ENCODE data around the gene SEPTIN12. TPM values are rescaled to one million over a fixed set of nuclear protein-coding genes. Genes with fewer than 3 reads are reported as not detected.

SEPTIN12 gene
- total RNA-seq, 4 donors from 2014 or later: 0.54 TPM; not detected in 3

DNA sequence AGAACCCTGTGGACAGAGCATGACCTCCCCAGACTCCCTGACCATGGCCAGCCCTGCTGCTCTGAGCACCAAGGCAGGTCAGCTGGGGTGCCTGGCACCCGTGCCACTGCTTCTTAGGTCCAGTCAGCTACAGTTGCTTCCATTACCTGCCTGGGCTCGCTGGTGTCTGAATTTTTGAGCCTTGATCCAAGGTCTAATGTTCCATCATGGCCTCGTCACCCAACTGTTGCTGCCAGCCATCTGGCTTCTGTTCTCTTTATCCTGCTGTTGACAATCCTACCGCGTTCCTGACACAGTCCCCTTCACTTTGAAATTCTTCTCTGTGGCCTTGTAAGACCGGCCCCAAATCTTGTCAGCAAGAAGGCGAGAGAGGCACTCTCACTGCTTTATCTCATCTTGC, 42.3 kb upstream of the SEPTIN12 start:
- H3K27ac ChIP-seq: no peak overlapping the region
- no peaks in the 10 kb centered on the region for H3K4me1 ChIP-seq
- no peaks in the 10 kb centered on the region for H3K9me3 ChIP-seq
- WGBS, 2 donors: 89 to 98% methylated on average over 7 of the region's 7 CpGs
- no peaks in the 10 kb centered on the region for H3K27me3 ChIP-seq
- intact Hi-C loops (cut with DNase I): no loop called here
- TF ChIP-seq POLR2A (IDR thresholded peaks at IDR 0.05): no peak
- TF ChIP-seq, protein P1, sequence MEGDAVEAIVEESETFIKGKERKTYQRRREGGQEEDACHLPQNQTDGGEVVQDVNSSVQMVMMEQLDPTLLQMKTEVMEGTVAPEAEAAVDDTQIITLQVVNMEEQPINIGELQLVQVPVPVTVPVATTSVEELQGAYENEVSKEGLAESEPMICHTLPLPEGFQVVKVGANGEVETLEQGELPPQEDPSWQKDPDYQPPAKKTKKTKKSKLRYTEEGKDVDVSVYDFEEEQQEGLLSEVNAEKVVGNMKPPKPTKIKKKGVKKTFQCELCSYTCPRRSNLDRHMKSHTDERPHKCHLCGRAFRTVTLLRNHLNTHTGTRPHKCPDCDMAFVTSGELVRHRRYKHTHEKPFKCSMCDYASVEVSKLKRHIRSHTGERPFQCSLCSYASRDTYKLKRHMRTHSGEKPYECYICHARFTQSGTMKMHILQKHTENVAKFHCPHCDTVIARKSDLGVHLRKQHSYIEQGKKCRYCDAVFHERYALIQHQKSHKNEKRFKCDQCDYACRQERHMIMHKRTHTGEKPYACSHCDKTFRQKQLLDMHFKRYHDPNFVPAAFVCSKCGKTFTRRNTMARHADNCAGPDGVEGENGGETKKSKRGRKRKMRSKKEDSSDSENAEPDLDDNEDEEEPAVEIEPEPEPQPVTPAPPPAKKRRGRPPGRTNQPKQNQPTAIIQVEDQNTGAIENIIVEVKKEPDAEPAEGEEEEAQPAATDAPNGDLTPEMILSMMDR (IDR thresholded peaks at IDR 0.05): no peak
- DNase-seq: no peak
- H3K4me3 ChIP-seq (replicated peaks in 1 of 3): no peak overlapping the region
- H3K36me3 ChIP-seq: peaks cover 63% of the 10 kb centered on the region in 2 donors

DNA sequence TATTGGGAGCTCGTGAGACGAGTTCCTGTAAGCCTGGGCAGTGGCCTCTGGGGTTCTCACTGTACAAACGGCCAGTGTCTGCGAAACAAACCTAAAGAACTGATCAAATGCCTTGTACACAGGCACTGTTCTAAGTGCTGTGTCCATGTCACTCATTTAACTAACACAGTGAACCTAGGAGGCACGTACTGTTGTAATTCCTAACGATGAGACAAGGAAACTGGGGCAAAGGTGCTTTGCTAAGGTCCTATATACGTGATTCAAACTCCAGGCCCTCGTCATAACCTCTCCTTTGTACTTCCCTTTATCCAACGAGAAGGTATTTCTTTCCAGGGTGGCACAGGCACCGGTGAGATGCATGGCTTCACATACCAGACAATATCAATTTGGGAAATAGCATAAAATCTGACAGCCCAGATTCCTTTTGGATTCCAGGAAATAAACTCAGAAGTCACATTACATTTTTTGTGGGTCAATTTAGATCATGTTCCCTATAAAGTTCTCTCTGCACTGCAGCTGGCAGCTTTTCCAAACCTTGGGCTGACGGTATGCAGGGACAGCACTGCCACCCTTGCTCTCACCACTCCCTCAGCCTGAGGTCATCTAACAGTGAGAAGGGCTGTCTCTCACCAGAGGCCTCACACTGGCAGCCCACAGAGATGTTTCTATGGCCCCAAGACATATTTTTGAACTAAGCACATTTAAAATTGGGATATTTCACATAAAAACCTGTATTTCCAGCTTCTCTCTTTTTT, 40.6 kb upstream of the SEPTIN12 start:
- H3K27me3 ChIP-seq: no peaks in the 10 kb centered on the region
- no peaks in the 10 kb centered on the region for H3K4me1 ChIP-seq
- no peak overlapping the region for H3K4me3 ChIP-seq (replicated peaks in 1 of 3)
- TF ChIP-seq, protein P1 (IDR thresholded peaks at IDR 0.05): no peak
- TF ChIP-seq POLR2A (IDR thresholded peaks at IDR 0.05): no peak
- intact Hi-C loops (cut with DNase I): no loop called here
- peaks cover 64 to 74% of the 10 kb centered on the region in 2 donors for H3K36me3 ChIP-seq
- DNase-seq: no peak
- 93 to 95% methylated on average over 11 of the region's 11 CpGs for WGBS, 2 donors
- H3K27ac ChIP-seq: no peak overlapping the region
- H3K9me3 ChIP-seq: no peaks in the 10 kb centered on the region

DNA sequence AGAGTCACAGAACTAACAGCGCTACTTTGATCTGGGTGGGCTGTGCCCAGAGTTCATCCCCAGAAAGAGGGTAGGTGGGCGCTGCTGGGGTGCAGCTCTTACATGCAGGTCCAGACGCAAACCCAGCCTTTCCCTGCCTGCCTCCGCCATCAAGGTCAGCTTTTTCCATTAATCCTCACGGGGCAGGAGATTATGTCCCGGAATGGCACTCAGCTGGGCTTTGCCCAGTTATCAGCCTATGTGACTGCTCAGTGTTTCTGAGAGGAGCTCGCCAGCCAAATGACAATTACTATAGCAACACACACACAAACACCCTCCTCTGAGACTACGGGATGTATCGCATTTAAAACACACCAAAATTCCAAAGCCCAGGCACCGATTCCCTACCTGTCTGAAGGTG, 38.8 kb upstream of the SEPTIN12 start:
- no peak overlapping the region for H3K27ac ChIP-seq
- DNase-seq: no peak
- intact Hi-C loops (cut with DNase I): no loop called here
- no peak for TF ChIP-seq POLR2A (IDR thresholded peaks at IDR 0.05)
- TF ChIP-seq, protein P1 (IDR thresholded peaks at IDR 0.05): no peak
- H3K4me3 ChIP-seq (replicated peaks in 1 of 3): no peak overlapping the region
- 95 to 98% methylated on average over 10 of the region's 10 CpGs for WGBS, 2 donors
- H3K36me3 ChIP-seq: peaks cover 73 to 83% of the 10 kb centered on the region in 2 donors
- H3K4me1 ChIP-seq: no peaks in the 10 kb centered on the region
- no peaks in the 10 kb centered on the region for H3K9me3 ChIP-seq
- no peaks in the 10 kb centered on the region for H3K27me3 ChIP-seq

DNA sequence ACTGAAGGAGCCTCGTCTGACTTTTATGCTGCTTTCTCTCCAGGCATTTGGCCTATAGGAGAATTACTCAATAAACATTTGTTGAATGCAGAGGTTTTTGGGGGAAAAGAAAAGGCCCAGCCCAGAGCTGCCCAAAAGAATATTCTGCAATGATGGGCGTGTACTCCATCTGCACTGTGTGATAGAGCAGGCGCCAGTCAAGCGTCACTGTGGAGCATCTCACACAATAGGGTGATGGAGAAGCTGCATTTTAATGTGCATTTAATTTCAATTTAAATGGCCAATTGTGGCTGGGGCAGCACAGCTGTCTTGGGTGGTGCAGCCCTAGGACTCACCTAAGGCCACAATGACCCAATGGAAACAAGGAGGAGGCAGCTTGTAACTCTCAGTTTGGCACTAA, 38.4 kb upstream of the SEPTIN12 start:
- no peak overlapping the region for H3K27ac ChIP-seq
- intact Hi-C loops (cut with DNase I): no loop called here
- no peak for DNase-seq
- no peak overlapping the region for H3K4me3 ChIP-seq (replicated peaks in 1 of 3)
- H3K36me3 ChIP-seq: peaks cover 73 to 83% of the 10 kb centered on the region in 2 donors
- H3K27me3 ChIP-seq: no peaks in the 10 kb centered on the region
- WGBS, 2 donors: 99 to 100% methylated on average over 4 of the region's 4 CpGs
- no peak for TF ChIP-seq POLR2A (IDR thresholded peaks at IDR 0.05)
- TF ChIP-seq, protein P1 (IDR thresholded peaks at IDR 0.05): no peak
- H3K9me3 ChIP-seq: no peaks in the 10 kb centered on the region
- no peaks in the 10 kb centered on the region for H3K4me1 ChIP-seq

DNA sequence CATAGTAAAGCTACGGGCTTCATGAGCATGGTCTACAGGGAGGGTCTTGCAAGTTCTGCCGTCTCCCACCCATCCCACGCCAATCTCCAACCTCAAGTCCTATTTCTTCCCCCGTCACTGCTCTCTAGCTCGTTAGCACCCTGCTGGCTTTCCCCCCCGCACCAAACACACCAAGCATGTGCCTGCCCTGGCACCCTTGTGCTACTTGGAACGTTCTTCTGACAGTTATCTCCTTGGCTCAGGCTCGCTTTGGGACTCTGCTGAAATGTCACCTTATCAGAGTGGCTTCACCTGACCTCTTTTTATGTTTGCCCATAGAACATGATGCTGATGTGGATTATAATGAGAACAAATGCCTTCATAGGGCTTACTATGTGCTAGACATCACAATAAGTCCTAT, 37.1 kb upstream of the SEPTIN12 start:
- no peaks in the 10 kb centered on the region for H3K4me1 ChIP-seq
- 93 to 94% methylated on average over 8 of the region's 8 CpGs for WGBS, 2 donors
- no peak for TF ChIP-seq POLR2A (IDR thresholded peaks at IDR 0.05)
- TF ChIP-seq, protein P1 (IDR thresholded peaks at IDR 0.05): no peak
- no peaks in the 10 kb centered on the region for H3K9me3 ChIP-seq
- H3K36me3 ChIP-seq: peaks cover 72 to 83% of the 10 kb centered on the region in 2 donors
- H3K27ac ChIP-seq: no peak overlapping the region
- no peak for DNase-seq
- no peaks in the 10 kb centered on the region for H3K27me3 ChIP-seq
- intact Hi-C loops (cut with DNase I): no loop called here
- no peak overlapping the region for H3K4me3 ChIP-seq (replicated peaks in 1 of 3)

Data from thyroid gland (tissue), 4 donors.